HUES48 (cell line): ENCODE data around the gene TNIP3.
"Not testable (repeated sequence)": the region's sequence is repeated elsewhere in the genome, so short reads cannot be mapped to it uniquely, and the experiment has no call there.

Source experiments
- H3K27ac ChIP-seq: one replicate; pipeline ENCODE4 v1.7.0; 2013; ENCODE audit warnings: low read depth, low read length, inconsistent platforms
- H3K27me3 ChIP-seq: 2 replicates; pipeline ENCODE4 v1.6.1; 2013; ENCODE audit warnings: mild to moderate bottlenecking, low read length; ENCODE audit not compliant: control insufficient read depth, insufficient read depth
- H3K36me3 ChIP-seq: 2 replicates; pipeline ENCODE4 v1.6.1; 2013; ENCODE audit warnings: low read length; ENCODE audit not compliant: control insufficient read depth, insufficient read depth
- H3K4me1 ChIP-seq: 2 replicates; pipeline ENCODE4 v1.6.1; 2013; ENCODE audit warnings: mild to moderate bottlenecking, low read length; ENCODE audit not compliant: control insufficient read depth, insufficient read depth
- H3K4me3 ChIP-seq: 2 replicates; pipeline ENCODE4 v1.5.1; 2013; ENCODE audit warnings: mild to moderate bottlenecking, low read depth, low read length
- H3K9ac ChIP-seq: 2 replicates; pipeline ENCODE4 v1.6.1; 2013; ENCODE audit warnings: mild to moderate bottlenecking, low read depth, low read length, moderate library complexity
- H3K9me3 ChIP-seq: 2 replicates; pipeline ENCODE4 v1.6.1; 2013; ENCODE audit warnings: low read length; ENCODE audit not compliant: control insufficient read depth, insufficient read depth

Gene TNIP3

DNA sequence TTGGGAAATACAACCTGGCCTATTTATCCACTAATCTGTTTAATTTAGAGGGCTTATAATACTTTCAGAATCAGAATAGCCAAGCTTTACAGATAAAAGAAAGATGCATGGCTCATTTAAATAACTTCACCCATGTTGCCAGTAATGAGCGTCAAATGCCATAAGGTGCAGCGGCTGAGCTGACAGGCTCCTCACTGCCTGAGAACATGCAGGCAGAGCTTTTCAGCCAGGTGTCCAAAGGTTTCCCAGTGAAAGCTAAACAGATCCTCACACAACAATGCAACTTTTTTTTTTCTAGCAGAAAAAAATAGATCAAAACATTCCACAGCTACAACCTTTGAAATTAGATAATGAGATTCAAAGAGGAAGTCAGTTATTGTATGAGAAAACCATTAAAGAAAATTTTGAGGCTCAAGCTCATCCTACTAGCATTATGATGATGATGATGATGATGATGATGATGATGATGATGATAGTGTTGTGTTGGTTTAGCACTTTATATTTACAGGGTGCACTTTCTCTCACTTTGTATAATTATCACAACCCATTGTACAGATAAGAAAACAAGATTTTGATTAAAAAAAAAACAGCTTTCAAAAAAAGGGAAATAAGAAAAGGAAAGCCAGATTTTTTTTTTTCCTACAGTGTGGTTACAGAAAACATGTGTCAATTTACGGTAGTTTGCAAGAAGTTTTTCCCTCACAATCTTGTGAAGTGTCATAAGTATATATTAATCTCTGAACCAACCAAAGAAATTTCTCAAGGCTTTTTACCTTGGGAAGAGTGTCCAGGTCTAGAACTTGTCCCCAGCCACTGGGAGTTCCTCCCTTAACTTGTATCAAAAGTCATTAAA lies 12.2 kb upstream of the TNIP3 start:
- Histone ChIP-seq H3K36me3 (no peaks in the 10 kb centered on the region), H3K4me3 (no peak overlapping the region), H3K27ac (no peak overlapping the region), H3K27me3 (no peaks in the 10 kb centered on the region), H3K9ac (no peak overlapping the region), H3K9me3 (no peaks in the 10 kb centered on the region), H3K4me1 (peaks cover 14% of the 10 kb centered on the region)

DNA sequence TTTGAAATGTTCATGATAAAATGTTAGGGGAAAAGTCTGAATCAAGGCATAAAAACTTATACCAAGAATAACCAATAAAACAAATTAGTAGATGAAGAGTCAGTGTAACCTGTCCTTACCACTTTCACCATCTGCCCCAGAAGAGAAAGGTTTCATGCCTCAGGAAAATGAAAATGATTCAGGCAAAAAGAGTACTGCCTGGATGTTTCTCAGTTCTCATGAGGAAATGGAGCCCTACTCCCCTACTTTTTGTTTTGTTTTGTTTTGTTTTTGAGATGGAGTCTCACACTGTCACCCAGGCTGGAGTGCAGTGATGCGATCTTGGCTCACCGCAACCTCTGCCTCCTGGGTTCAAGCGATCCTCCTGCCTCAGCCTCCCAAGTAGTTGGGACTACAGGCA lies 7.4 kb upstream of the TNIP3 start:
- not testable (repeated sequence) for H3K9ac ChIP-seq, H3K4me1 ChIP-seq, H3K36me3 ChIP-seq, H3K9me3 ChIP-seq, H3K27me3 ChIP-seq, H3K27ac ChIP-seq, H3K4me3 ChIP-seq

DNA sequence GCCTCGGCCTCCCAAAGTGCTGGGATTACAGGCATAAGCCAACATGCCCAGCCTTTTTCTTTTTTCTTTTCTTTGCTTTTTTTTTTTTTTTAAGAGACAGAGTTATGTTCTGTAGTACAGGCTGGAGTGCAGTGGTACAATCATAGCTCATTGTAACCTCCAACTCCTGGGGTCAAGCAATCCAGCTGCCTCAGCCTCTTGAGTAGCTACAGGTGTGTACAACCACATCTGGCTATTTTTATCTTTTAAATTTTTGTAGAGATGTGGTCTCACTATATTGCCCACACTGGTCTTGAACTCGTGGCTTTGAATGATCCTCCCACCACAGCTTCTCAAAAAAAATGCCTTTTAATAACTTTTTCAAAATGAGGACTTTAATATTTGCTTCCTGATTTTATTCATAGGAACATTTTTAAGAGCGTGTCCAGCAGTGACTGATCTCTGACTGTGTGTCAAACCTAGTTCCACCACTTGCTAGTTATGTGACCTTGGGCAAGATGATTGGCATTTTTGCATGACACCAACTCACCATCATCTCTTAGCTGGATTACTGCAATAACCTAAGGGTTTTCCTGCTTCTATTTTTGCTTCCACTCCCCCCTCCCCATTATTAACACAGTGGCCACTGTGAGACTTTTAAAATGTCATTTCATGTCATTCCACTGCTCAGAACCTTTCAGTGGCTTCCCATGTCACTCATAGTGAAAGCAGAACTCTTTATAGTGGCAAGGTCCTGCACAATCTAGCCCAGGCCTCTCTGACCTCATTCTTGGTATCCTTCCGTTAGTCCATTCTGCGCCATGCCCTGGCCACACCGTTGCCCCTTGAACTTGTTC lies 4.5 kb upstream of the TNIP3 start:
- H3K9me3 ChIP-seq, result no peaks in the 10 kb centered on the region

DNA sequence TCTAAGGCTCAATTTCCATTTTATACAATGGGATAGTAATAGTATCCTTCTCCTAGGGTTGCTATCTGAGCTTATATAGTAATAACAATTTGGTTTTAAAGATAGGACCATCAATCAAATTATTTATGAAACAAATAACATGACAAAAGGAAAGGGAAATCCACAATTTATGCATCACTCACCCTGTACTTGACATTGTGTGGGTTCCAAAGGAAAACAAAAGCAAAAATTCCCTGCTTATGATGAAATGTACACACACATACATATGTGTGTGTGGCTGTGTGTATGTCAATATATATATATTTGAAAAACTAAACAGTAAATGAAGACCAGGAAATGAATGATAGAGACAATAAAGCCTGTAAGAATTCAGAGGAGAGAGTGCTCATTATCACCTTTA lies 2.9 kb upstream of the TNIP3 start:
- Histone ChIP-seq H3K36me3 (no peaks in the 10 kb centered on the region), H3K9ac (no peak overlapping the region), H3K4me1 (no peaks in the 10 kb centered on the region), H3K4me3 (no peak overlapping the region), H3K27me3 (no peaks in the 10 kb centered on the region), H3K9me3 (no peaks in the 10 kb centered on the region), H3K27ac (no peak overlapping the region)

More for the DNA sequence above, 4.5 kb upstream of the TNIP3 start:
- Histone ChIP-seq H3K9ac (no peak overlapping the region), H3K4me1 (no peaks in the 10 kb centered on the region), H3K4me3 (no peak overlapping the region), H3K36me3 (no peaks in the 10 kb centered on the region), H3K27me3 (no peaks in the 10 kb centered on the region), H3K27ac (no peak overlapping the region)

DNA sequence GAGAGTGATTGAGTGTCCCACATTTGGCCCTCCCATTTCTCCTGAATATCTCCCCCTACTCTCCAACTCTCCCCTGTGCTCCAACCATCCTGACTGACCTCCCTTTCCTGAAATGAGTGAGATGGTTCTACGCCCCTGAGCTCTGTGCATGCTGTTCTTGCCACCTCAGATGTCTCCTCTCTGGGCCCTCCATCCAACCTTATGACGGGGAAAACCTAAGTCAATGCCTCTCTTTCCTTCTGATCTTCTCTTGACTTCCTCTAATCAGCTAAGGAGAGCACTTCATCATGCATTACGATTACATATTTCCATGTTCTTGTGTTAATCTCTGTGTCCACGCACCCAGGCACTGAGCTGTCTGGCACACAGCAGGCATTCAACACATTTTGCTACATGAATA lies 1.1 kb upstream of the TNIP3 start:
- H3K9me3 ChIP-seq, result no peaks in the 10 kb centered on the region
- no peaks in the 10 kb centered on the region for H3K27me3 ChIP-seq
- no peaks in the 10 kb centered on the region for H3K4me1 ChIP-seq
- no peak overlapping the region for H3K27ac ChIP-seq
- H3K9ac ChIP-seq, result no peak overlapping the region
- H3K36me3 ChIP-seq, result no peaks in the 10 kb centered on the region
- no peak overlapping the region for H3K4me3 ChIP-seq

DNA sequence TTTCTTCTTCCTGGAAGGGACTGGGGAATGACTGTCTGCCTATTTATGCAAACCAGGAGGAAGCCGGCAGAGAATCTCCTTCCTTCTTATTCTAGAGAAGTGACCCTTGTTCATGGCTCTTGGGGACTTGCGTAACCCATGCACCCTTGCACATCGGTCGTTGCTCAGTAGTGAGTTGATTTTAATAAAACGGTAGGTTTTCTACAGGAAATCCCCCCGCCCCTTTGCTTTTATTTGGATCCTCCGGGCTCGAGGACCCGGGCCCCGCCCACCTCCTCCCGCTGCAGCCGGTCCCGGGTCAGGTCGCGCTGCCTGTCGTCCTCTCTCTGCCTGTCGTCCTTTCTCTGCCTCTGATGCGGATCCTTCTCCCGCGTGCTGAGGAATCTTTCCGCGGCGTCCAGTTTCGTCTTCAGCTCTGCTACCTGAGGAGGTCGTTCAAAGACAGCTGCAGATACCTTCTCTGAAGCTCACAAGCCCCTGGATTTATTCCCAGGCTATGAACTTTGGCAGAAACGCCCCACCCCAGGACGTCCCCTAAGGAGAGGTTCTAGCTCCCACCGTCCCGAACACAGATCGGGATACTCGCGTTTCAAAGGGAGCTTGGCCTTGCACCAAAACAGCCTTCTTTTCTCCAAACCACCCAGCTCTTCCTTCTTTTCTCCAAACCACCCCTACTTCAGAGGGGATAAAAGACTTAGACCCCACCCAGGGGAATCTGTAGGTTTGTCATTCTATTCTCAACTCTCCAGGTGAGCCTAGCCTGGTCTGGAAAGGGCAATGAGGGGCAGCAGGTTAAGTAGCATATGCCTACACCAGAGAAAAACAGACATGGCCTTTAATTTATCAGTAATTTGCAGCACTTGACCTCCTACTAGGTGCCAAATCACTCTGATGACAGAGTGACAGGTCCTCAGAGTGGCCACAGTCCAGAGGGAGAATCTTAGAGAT lies 7.0 kb downstream of the TNIP3 start:
- 0 out of 2 replicates have a peak, but pooled peaks cover 3% of the 10 kb centered on the region for H3K4me1 ChIP-seq
- H3K36me3 ChIP-seq, result no peaks in the 10 kb centered on the region
- no peak overlapping the region; the same call in 1 of the 2 replicates for H3K9ac ChIP-seq
- peak overlapping the region; percentile 78 for H3K4me3 ChIP-seq
- peaks cover 14% of the 10 kb centered on the region for H3K27me3 ChIP-seq
- no peak overlapping the region for H3K27ac ChIP-seq
- no peaks in the 10 kb centered on the region for H3K9me3 ChIP-seq

DNA sequence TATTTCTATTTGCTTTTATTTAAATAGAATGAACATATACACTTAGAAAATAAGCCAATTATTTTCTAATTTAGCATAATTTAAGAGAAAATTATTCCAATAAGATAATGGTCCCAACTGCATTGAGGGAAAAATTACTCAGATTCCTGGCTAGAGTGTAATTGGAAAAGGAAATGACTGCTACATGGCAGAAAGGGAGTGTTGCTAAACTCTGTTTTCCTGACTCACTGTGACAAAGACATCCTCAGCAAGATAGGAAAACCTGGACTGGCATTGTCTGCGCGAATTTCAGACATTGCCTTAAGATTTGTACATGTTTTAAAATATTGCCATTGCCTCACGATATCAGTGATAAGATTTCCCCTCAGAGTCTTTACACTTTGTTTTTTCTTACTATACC lies 8.2 kb downstream of the TNIP3 start:
- Histone ChIP-seq H3K27ac (no peak overlapping the region), H3K4me1 (0 out of 2 replicates have a peak, but pooled peaks cover 3% of the 10 kb centered on the region), H3K9ac (no peak overlapping the region), H3K4me3 (peak overlapping the region; percentile 78; the same call in 1 of the 2 replicates), H3K9me3 (no peaks in the 10 kb centered on the region), H3K27me3 (peaks cover 14% of the 10 kb centered on the region), H3K36me3 (no peaks in the 10 kb centered on the region)

DNA sequence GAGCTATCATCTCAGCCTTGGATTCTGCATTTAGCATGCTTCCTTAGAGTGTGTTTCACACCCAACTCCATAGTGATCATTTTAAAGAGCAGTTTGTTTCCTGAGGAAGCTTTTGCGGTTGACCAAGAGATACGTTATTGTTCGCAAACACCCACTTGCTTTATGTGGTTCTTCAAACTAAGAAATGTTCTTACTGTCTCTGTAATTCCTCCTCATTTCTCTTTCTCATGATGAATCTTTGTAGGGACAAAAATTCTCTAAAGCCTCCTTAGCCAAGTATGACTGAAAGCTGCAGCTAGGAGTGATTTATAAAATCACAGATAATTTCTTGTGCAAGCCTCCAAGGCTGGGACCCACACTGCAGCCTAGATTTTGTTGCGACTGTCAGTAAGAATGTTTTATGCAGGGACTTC lies 10.0 kb downstream of the TNIP3 start:
- Histone ChIP-seq H3K4me3 (no peak overlapping the region), H3K9me3 (no peaks in the 10 kb centered on the region), H3K27me3 (peaks cover 14% of the 10 kb centered on the region), H3K4me1 (0 out of 2 replicates have a peak, but pooled peaks cover 3% of the 10 kb centered on the region), H3K9ac (no peak overlapping the region), H3K27ac (no peak overlapping the region), H3K36me3 (no peaks in the 10 kb centered on the region)

DNA sequence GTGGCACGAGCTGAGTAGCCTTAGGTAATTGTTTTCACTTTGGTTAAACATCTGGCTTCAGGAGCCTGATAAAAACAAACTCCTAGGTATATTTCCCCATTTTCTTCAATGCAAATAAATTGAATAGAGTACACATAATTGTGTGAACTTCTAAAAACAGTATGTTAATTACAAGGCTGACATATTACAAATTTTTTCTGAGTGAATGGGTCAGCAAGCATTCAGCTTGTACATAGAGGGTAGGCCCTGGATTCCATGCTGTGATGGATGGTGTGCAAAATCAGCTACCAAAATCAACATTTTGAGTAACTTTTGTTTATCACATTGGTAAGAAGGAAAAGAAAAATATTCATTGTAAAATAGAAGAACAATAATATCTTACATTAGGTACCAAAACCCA lies 12.2 kb downstream of the TNIP3 start:
- Histone ChIP-seq H3K27ac (no peak overlapping the region), H3K9ac (no peak overlapping the region), H3K9me3 (no peaks in the 10 kb centered on the region), H3K4me3 (no peak overlapping the region), H3K4me1 (no peaks in the 10 kb centered on the region), H3K36me3 (no peaks in the 10 kb centered on the region), H3K27me3 (peaks cover under 1% of the 10 kb centered on the region; the same call in 1 of the 2 replicates)

DNA sequence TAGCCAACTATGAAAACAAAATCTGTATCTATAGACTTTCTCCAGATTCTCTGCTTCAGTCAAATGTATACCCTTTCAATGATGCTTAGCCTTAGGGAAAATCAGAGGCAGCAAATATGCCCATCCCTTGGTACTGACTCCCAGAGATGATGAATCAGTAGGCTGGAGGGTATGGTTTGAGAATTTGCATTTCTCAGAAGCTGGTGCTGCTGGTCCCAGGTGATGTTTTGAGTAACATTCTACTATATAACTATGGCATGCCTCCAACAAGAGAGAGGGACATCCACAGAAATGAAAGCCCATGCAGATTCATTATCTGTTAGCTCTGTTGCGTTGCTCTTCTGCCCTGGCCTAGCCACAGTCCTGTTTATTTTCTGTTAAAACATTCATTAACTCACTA lies 13.6 kb downstream of the TNIP3 start:
- Histone ChIP-seq H3K4me3 (no peak overlapping the region), H3K9me3 (no peaks in the 10 kb centered on the region), H3K27me3 (no peaks in the 10 kb centered on the region), H3K36me3 (no peaks in the 10 kb centered on the region), H3K9ac (no peak overlapping the region), H3K4me1 (no peaks in the 10 kb centered on the region), H3K27ac (no peak overlapping the region)
